Measurements from ENCODE around the gene NCBP2. TPM values are rescaled to one million over a fixed set of nuclear protein-coding genes. Genes with fewer than 3 reads are reported as not detected.

Gene NCBP2
- total RNA-seq = 82.3 and 101 TPM in 2 replicates

DNA sequence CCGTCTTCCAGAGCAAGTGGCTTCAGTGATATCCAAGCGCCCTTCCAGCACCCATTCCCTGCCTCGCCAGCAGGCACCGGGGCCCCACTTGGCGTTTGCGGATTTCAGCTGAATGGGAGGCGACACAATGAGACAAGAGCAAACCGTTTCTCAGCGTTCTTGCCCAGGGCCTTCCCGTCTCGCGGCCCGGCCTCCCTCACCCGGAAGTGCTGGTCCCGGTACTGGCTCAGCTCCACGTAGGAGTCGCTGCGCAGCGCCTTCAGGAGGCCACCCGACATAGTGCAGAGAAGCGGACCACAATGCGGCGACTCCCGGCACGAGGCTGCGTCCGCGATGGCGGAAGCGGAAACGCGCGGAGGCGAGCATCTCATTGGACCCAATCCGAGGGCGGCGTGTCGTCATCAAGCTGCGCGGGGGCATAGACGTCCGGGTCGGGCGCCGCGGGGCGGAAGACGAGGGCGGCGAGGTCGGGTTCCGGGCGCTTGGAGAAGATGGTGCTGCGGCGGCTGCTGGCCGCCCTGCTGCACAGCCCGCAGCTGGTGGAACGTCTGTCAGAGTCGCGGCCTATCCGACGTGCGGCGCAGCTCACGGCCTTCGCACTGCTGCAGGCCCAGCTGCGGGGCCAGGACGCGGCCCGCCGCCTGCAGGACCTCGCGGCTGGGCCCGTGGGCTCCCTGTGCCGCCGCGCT, at the start of gene NCBP2:
TSS of gene NCBP2 (minus strand) at position 303 of the 689 bp plus-strand sequence. CDS start at position 278, 25 bp downstream.

DNA sequence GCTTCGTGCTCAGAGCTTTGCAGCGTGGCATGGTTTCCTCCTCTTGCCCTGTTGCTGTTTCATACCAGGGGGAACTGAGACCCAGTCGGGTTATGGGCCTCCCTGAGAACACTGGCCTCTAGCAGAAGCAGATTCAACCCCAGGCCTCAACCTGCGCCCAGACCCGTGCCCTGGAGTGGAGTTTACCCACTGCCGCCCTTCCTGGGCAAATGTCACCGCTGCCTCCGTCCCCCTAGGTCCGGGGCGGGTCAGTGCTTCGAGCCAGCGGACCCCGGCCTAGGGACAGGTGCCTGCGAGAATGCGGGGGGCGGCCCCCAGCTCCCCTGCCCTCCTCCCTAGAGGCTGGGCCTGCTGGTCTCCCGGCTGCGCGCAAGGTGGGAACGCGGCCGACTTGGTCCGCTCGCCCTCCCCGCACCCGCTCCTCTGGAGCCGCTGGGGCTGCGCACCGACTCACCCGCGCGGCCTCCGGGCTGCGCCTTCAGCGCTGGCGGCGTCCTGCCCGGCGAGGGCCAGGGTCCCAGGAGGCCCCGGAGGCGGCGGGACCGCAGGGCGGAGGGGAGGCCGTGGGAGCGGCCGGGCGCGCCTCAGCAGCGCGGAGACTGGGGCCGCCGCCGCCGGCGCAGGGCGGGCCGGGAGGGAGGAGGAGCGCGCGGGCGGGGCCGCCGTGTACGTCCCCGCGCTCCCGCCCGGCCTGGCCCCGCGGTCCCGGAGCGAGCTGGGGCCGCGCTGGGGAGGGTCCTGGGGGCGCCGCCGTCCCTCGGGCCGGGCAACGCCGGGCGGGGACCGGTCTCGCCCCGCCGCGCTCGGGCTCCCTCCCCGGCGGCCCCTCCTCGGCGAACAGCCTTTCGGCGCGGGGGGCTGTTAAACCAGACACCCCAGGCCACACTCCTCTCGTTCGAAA, 26.2 kb upstream of the NCBP2 start, which contains the start of gene PIGZ:
TSS of gene PIGZ (minus strand) at position 601 of the 901 bp plus-strand sequence. CDS start 16,802 bp downstream, outside the sequence.

Other genes starting within 250 kb of the NCBP2 start
- 2.5 and 5.0 TPM in 2 replicates for gene CEP19, start 230.3 kb downstream of the NCBP2 start, total RNA-seq
- gene PIGX, start 230.2 kb downstream of the NCBP2 start, total RNA-seq = 23.0 and 29.4 TPM in 2 replicates
- 48.4 and 113 TPM in 2 replicates for gene PAK2, start 202.7 kb downstream of the NCBP2 start, total RNA-seq
- 62.1 and 62.7 TPM in 2 replicates for gene SENP5, start 74.6 kb downstream of the NCBP2 start, total RNA-seq
- gene PIGZ, start 26.3 kb upstream of the NCBP2 start, total RNA-seq = 2.7 and 3.0 TPM in 2 replicates
- 9.8 and 12.5 TPM in 2 replicates for gene MELTF, start 87.3 kb upstream of the NCBP2 start, total RNA-seq